GM12801 (cell line): ENCODE results near the gene GAGE10.

Experiments used
- TF ChIP-seq, protein P1 (sequence below): IDR thresholded peaks from one replicate; pipeline ENCODE4 v1.5.1; 2011; ENCODE audit warnings: control low read depth; ENCODE audit not compliant: insufficient read length; ENCODE audit errors: extremely low read depth

Gene GAGE10

DNA sequence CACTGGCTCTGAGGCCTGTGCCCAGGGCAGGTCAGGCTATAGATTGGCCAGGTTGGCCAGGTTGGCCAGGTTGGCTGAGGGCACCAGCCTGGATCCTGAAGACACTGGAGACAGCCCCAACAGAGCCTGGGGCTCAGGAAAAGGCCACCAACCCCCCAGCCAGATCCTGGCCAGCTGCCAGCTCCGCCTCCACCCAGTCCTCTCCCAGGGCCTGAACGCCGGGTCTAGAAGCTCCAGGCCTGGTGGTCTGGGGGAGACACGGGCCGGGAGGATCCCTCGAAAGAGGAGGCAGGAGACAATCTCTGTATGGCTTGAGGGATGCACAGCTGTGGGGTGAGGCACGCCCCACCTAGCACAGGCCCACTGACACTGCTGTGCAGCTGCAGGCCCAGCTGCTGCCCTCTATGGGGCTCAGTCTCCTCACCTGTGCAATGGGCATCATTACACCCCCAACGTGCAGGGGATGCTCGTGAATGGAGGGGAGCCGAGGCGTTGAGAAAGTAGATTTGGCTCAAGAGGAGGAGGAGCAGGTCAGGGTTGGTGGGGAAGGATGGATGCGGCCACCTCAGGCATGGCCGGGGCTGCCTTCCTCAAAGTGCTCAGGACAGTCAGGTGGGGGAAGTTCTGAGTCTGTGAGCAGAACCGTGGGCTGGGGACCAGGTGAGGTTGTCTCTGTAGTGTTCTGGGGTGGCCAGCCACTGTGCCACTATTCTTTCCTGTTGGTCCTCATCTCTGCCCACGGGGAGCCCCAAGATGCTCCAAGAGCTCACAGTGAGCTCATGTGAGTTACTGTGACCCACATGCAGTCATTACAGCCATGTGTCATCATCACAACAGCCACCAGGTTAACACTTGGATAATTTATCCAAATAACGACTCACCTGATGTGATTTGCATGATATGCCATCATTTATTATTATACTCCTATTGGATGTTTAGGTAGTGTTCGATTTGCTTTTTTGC, 10.8 kb upstream of the GAGE10 start:
- TF ChIP-seq, protein P1, sequence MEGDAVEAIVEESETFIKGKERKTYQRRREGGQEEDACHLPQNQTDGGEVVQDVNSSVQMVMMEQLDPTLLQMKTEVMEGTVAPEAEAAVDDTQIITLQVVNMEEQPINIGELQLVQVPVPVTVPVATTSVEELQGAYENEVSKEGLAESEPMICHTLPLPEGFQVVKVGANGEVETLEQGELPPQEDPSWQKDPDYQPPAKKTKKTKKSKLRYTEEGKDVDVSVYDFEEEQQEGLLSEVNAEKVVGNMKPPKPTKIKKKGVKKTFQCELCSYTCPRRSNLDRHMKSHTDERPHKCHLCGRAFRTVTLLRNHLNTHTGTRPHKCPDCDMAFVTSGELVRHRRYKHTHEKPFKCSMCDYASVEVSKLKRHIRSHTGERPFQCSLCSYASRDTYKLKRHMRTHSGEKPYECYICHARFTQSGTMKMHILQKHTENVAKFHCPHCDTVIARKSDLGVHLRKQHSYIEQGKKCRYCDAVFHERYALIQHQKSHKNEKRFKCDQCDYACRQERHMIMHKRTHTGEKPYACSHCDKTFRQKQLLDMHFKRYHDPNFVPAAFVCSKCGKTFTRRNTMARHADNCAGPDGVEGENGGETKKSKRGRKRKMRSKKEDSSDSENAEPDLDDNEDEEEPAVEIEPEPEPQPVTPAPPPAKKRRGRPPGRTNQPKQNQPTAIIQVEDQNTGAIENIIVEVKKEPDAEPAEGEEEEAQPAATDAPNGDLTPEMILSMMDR = no peak

DNA sequence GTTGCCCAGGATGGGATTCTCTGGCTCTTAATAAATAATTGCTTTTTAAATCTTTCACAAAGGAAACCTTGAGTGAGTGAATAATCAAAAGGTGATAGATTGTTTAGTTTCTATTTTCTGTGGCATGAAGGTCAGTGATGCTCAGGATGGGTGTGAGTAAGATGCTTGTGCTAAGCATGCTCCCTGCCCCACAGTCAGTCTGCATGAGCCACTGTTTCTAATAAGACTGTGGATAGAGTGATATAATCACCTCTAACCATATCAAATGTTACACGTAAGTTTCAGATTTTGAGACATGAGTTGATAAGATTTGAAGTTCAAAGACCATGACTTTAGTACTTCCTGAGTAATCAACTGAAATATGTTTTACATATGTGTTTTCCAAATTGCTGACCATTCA, 2.7 kb upstream of the GAGE10 start:
- TF ChIP-seq, protein P1 = no peak

DNA sequence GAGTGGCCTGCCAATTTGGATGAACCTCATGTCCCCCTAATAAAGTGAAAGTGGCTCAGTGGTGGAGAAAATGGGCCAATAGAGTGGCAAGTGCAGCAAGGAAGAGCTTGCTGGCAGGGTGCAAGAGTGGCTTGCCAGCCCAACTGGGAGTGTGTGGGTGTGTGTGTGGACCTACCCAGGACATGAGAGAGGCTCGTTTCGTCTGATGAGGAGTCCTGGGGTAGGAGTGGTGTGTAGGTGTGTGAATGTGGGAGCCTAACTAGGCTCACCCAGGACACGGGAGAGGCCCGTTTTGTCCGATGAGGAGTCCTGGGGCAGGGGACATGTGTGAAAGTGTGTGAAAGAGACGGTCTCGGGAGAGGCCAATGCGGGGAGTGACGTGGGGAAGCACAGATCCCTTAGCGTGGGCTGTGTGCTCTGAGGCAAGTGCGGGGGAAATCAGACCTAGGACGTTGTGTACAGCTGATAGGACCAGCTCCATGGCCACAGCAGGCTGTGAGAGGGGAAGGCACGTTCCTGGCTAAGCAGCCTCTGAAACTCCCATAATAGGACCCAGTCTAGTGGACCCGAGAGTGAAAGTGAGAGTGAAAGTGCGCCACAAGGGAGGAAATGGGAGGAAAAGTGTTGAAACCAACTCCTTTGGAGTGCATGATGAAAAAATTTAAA, 5.3 kb downstream of the GAGE10 start:
- TF ChIP-seq, protein P1 = no peak

DNA sequence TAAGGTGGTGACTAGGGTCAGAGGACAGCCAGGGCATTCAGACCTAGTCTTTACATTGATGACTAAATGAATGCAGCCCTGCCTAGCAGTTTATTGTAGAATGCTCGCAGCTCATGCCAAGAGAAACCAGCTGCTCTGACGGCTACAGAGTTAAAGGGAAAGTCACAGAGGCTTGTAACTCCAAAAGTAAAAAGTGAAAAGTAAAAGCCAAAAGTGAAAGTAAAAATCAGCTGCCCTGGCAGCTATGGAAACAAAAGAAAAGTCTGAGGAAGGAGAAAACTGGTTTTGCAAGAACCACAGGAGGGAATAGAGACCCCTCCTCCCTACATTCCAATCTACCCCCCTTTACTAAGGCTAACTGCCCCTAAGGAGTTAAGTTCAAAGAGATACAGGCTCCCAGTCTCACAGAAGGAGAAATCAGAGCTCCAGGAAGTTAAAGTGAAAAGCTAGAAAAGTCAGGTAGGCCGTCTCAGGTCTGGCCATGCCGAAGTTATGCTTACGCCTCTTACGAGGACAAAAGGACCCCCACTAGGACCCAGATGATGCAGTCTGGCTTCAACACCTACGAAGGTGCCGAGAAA, 6.0 kb downstream of the GAGE10 start:
- TF ChIP-seq, protein P1 = no peak

DNA sequence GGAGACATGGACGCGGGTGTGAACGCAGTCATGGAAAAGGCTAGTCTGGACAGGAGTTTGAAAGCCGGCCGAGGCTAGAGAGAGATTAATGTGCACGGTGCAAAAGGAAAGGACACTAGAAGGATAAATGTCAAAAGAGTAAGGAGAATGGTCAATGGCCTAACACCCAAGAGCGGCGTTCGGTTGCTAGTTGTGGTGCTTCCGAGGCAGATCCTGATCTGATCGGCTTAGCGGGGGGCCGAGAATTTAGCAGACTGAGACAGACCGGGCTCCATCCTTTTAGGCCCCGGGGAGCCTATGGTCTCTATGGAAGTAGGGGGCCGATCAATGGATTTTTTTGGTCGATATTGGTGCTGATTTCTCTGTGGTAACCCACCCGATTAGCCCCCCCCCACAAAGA, 6.9 kb downstream of the GAGE10 start:
- TF ChIP-seq, protein P1 = no peak

DNA sequence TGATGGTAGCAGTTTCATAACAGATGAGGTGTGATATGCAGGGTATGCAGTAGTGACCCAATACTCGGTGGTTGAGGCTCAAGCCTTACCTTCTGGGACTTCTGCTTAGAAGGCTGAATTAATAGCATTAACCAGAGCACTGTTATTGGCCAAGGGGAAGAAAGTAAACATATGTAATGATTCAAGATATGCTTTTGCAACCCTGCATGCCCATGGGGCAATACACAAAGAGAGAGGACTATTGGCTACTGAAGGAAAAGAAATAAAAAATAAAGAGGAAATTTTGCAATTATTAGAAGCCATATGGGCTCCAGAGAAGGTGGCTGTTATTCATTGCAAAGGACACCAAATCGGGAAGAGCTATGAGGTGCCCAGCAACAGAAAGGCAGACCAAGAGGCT, 8.7 kb downstream of the GAGE10 start:
- TF ChIP-seq, protein P1 = no peak

DNA sequence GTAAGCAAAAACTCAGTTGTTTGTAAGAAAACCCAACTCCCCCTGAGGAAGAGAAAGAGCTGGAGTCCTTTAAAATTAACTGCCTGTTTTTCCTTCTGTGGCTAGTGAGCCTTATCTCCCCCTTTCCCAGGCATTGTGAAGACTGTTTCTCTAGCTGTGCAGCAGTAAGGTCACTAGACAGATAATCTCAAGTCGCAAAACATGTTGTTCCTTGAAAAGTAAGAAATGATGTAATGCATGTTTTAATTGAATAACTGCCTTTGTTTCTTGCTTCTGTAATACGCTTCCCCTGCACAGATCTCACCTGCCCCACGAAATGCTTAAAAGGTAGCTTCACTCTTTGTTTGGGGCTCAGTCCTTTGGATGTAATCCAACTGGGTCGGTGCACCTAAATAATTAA, 12.6 kb downstream of the GAGE10 start:
- TF ChIP-seq, protein P1 = no peak
